A549 (cell line): Measurements from ENCODE around the gene INF2. TPM values are rescaled to one million over a fixed set of nuclear protein-coding genes. Genes with fewer than 3 reads are reported as not detected.

Experiments used
- ATAC-seq, 2 experiments: fragments of 200-7000 bp in 1 of 2; fragments of >200 bp in 1 of 2; cut with Nextera tagmentation in 1 of 2; cut with Tn5 transposase in 1 of 2; 3 replicates each; pipeline versions ENCODE4 v1.8.0 to v1.9.1; 2018 to 2020; ENCODE audit warnings: mild to moderate bottlenecking in 1 of 2, moderate library complexity in 1 of 2
- CTCF ChIA-PET: fragments of 300-600 bp; sonication (Branson Sonifier 250); formaldehyde crosslinking; extraction: SDS; loops from one replicate; lab custom pipeline; 2021; ENCODE audit warnings: antibody characterized with exemption, inconsistent platforms; lab: Yijun Ruan, JAX
- POLR2A ChIA-PET: fragments of 350-600 bp; formaldehyde crosslinking; extraction: SDS; loops from one replicate; lab custom pipeline; 2021; ENCODE audit warnings: antibody characterized with exemption, inconsistent platforms; lab: Yijun Ruan, JAX
- DNase-seq, 2 experiments: peaks; one replicate each; pipeline versions ENCODE4 v3.0.0 to v3.0.0-alpha.2; 2011 to 2016; ENCODE audit warnings: low read depth in 1 of 2, low spot score in 1 of 2
- FAIRE-seq: peaks from 2 replicates; lab custom pipeline; 2011; peaks lifted over from hg19 to GRCh38; lab: Jason Lieb, UNC
- H3K27ac ChIP-seq, 2 experiments: fragments of >200 bp; sonication (Bioruptor Twin); formaldehyde crosslinking; 3 replicates each; pipeline ENCODE4 v1.5.1; 2016 to 2017
- H3K4me1 ChIP-seq: fragments of >200 bp; sonication (Bioruptor Twin); formaldehyde crosslinking; 3 replicates; pipeline ENCODE4 v1.6.1; 2016
- H3K4me2 ChIP-seq: fragments of >200 bp; sonication (Bioruptor Twin); formaldehyde crosslinking; 3 replicates; pipeline ENCODE4 v1.6.1; 2016
- H3K4me3 ChIP-seq: fragments of >200 bp; sonication (Bioruptor Twin); formaldehyde crosslinking; 3 replicates; pipeline ENCODE4 v1.5.1; 2016
- H3K9me3 ChIP-seq: fragments of >200 bp; sonication (Bioruptor Twin); formaldehyde crosslinking; 3 replicates; pipeline ENCODE4 v1.6.1; 2016
- BHLHE40 ChIP-seq: IDR thresholded peaks from 2 replicates; pipeline ENCODE4 v1.6.1; 2012; ENCODE audit warnings: low read depth, low read length, inconsistent platforms
- CBX2 ChIP-seq: fragments of 200-600 bp; sonication (generic); IDR thresholded peaks from 2 replicates; pipeline ENCODE4 v1.6.1; 2016; ENCODE audit warnings: low read depth, mild to moderate bottlenecking, borderline replicate concordance
- CHD2 ChIP-seq: fragments of 150-350 bp; IDR thresholded peaks from 2 replicates; pipeline ENCODE4 v1.6.1; 2014; ENCODE audit warnings: low read length; ENCODE audit not compliant: partially characterized antibody
- CHD4 ChIP-seq: fragments of 200-600 bp; sonication (generic); IDR thresholded peaks from 2 replicates; pipeline ENCODE4 v1.6.1; 2016; ENCODE audit warnings: antibody characterized with exemption, mild to moderate bottlenecking, borderline replicate concordance
- E2F6 ChIP-seq: IDR thresholded peaks from 2 replicates; pipeline ENCODE4 v1.6.1; 2012; ENCODE audit warnings: low read depth, borderline replicate concordance
- EHMT2 ChIP-seq: fragments of 200-600 bp; sonication (generic); IDR thresholded peaks from 2 replicates; pipeline ENCODE4 v1.6.1; 2016; ENCODE audit warnings: antibody characterized with exemption, low read depth, mild to moderate bottlenecking, moderate library complexity
- GATA3 ChIP-seq: IDR thresholded peaks from 2 replicates; pipeline ENCODE4 v1.6.1; 2012; ENCODE audit warnings: borderline replicate concordance
- HOXA7 ChIP-seq: fragments of 250-450 bp; sonication (Bioruptor Pico); IDR thresholded peaks from 2 replicates; pipeline ENCODE4 v1.5.0; 2020; ENCODE audit warnings: mild to moderate bottlenecking, moderate library complexity
- HOXB13 ChIP-seq: fragments of 250-450 bp; sonication (Bioruptor Pico); IDR thresholded peaks from 2 replicates; pipeline ENCODE4 v1.5.0; 2020; ENCODE audit warnings: low read depth, mild to moderate bottlenecking, moderate library complexity
- HOXB5 ChIP-seq: fragments of 250-450 bp; sonication (Bioruptor Pico); IDR thresholded peaks from 2 replicates; pipeline ENCODE4 v1.5.0; 2020; ENCODE audit warnings: mild to moderate bottlenecking, moderate library complexity
- JUNB ChIP-seq: fragments of >200 bp; sonication (Bioruptor Twin); formaldehyde crosslinking; IDR thresholded peaks from 2 replicates; pipeline ENCODE4 v1.6.1; 2016
- KDM1A ChIP-seq: fragments of 200-600 bp; sonication (generic); IDR thresholded peaks from 2 replicates; pipeline ENCODE4 v1.6.1; 2016; ENCODE audit warnings: low read depth, mild to moderate bottlenecking
- KDM5A ChIP-seq: fragments of 200-600 bp; sonication (generic); IDR thresholded peaks from 2 replicates; pipeline ENCODE4 v1.6.1; 2016; ENCODE audit warnings: antibody characterized with exemption, mild to moderate bottlenecking
- MYC ChIP-seq: IDR thresholded peaks from 2 replicates; pipeline ENCODE4 v1.6.1; 2012; ENCODE audit warnings: mild to moderate bottlenecking, inconsistent platforms, low read length, improper control_type of control experiment, borderline replicate concordance
- NPAS2 ChIP-seq: fragments of 250-450 bp; sonication (Bioruptor Pico); IDR thresholded peaks from 2 replicates; pipeline ENCODE4 v1.8.0; 2022; ENCODE audit warnings: mild to moderate bottlenecking, moderate library complexity, borderline replicate concordance
- NR3C1 ChIP-seq: fragments of >200 bp; sonication (Bioruptor Twin); formaldehyde crosslinking; IDR thresholded peaks from 3 replicates; pipeline ENCODE4 v1.6.1; 2017
- PHF8 ChIP-seq: fragments of 200-600 bp; sonication (generic); IDR thresholded peaks from 2 replicates; pipeline ENCODE4 v1.6.1; 2016; ENCODE audit warnings: low read depth, mild to moderate bottlenecking, antibody characterized with exemption, moderate library complexity, borderline replicate concordance
- POLR2AphosphoS2 ChIP-seq: conservative IDR thresholded peaks from 2 replicates; pipeline ENCODE4 v1.6.1; 2012; ENCODE audit warnings: low read length, improper control_type of control experiment, inconsistent platforms
- RCOR1 ChIP-seq: fragments of 150-350 bp; IDR thresholded peaks from 2 replicates; pipeline ENCODE4 v1.6.1; 2014; ENCODE audit warnings: antibody characterized with exemption, low read length, low read depth
- REST ChIP-seq: fragments of 200-600 bp; sonication (generic); IDR thresholded peaks from 2 replicates; pipeline ENCODE4 v1.6.1; 2016; ENCODE audit warnings: antibody characterized with exemption, mild to moderate bottlenecking, moderate library complexity
- RNF2 ChIP-seq: fragments of 200-600 bp; sonication (generic); IDR thresholded peaks from 2 replicates; pipeline ENCODE4 v1.6.1; 2016; ENCODE audit warnings: low read depth, mild to moderate bottlenecking, antibody characterized with exemption, moderate library complexity, borderline replicate concordance
- TFCP2L1 ChIP-seq: fragments of 250-450 bp; sonication (Bioruptor Pico); IDR thresholded peaks from 2 replicates; pipeline ENCODE4 v1.5.0; 2021; ENCODE audit warnings: mild to moderate bottlenecking
- TP53 ChIP-seq: fragments of 250-450 bp; sonication (Bioruptor Pico); IDR thresholded peaks from 2 replicates; pipeline ENCODE4 v1.5.0; 2021; ENCODE audit warnings: mild to moderate bottlenecking, moderate library complexity
- ZFP36 ChIP-seq: fragments of 450-650 bp; IDR thresholded peaks from 2 replicates; pipeline ENCODE4 v1.6.1; 2014; ENCODE audit warnings: borderline replicate concordance; ENCODE audit not compliant: partially characterized antibody
- ZNF302 ChIP-seq: fragments of 250-450 bp; sonication (Bioruptor Pico); IDR thresholded peaks from 2 replicates; pipeline ENCODE4 v1.9.0; 2021; ENCODE audit warnings: inconsistent platforms, mild to moderate bottlenecking, moderate library complexity
- WGBS: methylation state at CpG from one replicate; pipeline ENCODE4 v1.1.6; 2017; ENCODE audit errors: missing lambda C conversion rate; 5-methylcytosine and 5-hydroxymethylcytosine counted together
- polyA plus RNA-seq, 4 experiments: library from polyadenylated mRNA; depleted of rRNA in 3 of 4; stranded (reverse); fragments of >200 nt; fragmentation: RNase III in 1 of 4; extraction: RNeasy Plus Mini Kit Qiagen cat#74134 plus additional on column Dnase treatment in 1 of 4; gene quantifications; 2 replicates in 3 of 4; 3 replicates in 1 of 4; pipeline ENCODE4 v1.2.3, GENCODE V29; 2011 to 2017
- TF ChIP-seq, protein P1 (sequence below): fragments of 250-450 bp; sonication (Bioruptor Pico); IDR thresholded peaks from 2 replicates; pipeline ENCODE4 v1.5.0; 2020; ENCODE audit warnings: low read depth, mild to moderate bottlenecking, moderate library complexity

INF2 gene
- polyA plus RNA-seq, 2 of the 4 experiments (the other 2 are of a cell fraction), result 24.7 to 71.2 TPM

DNA sequence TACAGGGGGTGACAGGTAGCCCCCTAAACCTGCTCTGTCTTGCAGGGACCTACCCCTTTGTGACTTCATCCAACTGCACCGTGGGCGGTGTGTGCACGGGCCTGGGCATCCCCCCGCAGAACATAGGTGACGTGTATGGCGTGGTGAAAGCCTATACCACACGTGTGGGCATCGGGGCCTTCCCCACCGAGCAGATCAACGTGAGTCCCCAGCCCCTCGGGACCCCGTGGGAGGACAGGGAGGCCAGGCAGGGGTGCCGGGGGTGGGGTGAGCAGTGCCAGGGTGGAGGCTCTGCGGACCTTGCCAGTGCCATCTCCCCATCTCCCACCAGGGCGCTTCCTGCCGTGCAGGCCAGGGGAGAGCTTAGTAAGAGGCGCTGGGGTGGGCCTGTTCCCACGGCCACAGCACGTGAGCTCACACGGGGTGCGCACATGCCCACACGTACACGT lies 52.4 kb downstream of the INF2 start:
- ATAC-seq, result no peak
- Histone ChIP-seq H3K4me1 (no peaks in the 10 kb centered on the region), H3K4me3 (no peak overlapping the region), H3K4me2 (no peak overlapping the region), H3K9me3 (no peaks in the 10 kb centered on the region), H3K27ac (no peak overlapping the region)
- DNase-seq, result no peak
- TF ChIP-seq TFCP2L1 (CRISPR knock-in tag) (no peak), KDM1A (no peak), PHF8 (no peak), EHMT2 (no peak), RNF2 (no peak), CBX2 (no peak), KDM5A (no peak), JUNB (no peak), GATA3 (no peak), ZFP36 (no peak), RCOR1 (no peak), BHLHE40 (no peak), HOXA7 (no peak), TP53 (no peak), CHD4 (no peak), POLR2AphosphoS2 (no peak), E2F6 (no peak)
- TF ChIP-seq, protein P1, sequence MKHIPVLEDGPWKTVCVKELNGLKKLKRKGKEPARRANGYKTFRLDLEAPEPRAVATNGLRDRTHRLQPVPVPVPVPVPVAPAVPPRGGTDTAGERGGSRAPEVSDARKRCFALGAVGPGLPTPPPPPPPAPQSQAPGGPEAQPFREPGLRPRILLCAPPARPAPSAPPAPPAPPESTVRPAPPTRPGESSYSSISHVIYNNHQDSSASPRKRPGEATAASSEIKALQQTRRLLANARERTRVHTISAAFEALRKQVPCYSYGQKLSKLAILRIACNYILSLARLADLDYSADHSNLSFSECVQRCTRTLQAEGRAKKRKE, result no peak
- ChIA-PET POLR2A (no interaction called here), CTCF (interaction anchor here (1.0 to 2.1 kb wide), 6 partner anchors 11 to 76 kb away, joined by 3 to 10 read pairs (median 6); partner anchors contain the start of genes ADSS1 and SIVA1)
- no peak for FAIRE-seq
- WGBS, result 88% methylated on average over 17 of the region's 23 CpGs

DNA sequence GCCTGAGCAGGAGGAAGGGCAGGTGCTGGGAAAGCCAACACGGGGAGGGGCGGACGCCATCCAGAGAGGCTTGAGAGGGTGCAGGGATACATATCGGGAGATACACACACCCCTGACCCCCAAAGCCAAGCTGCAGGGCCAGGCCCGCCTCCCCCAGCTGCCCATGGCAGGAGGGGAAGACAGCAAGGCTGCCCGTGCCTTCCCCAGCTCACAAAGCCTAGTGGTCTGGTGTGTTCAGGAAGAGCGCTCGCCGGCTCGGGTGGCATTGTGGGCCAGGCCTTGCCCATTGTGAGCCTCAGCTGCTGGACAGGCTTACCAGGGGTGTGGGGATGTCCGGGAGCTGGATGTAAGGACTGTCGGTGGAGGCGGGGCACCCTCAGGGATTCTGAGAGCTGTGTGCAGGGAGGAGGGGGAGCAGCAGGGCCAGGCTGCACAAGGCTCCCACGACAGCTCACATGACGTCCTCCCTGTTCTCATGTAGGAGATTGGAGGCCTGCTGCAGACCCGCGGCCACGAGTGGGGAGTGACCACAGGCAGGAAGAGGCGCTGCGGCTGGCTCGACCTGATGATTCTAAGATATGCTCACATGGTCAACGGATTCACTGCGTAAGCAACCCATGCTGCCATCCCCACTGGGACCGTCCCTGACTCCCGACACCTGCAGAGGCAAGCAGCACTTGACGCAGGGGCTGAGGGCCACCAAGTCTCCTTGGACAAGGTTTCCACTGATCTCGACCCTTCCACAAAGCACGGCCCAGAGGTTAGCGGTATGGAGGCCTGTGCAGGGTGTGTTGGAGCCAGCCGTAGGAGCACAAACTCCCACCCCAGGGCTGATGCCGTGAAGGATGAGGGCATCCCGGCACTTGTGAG lies 53.4 kb downstream of the INF2 start:
- ATAC-seq (no peak), DNase-seq (no peak), FAIRE-seq (no peak)
- Histone ChIP-seq H3K27ac (no peak overlapping the region), H3K9me3 (no peaks in the 10 kb centered on the region), H3K4me3 (no peak overlapping the region), H3K4me1 (no peaks in the 10 kb centered on the region), H3K4me2 (no peak overlapping the region)
- 92% methylated on average over 31 of the region's 32 CpGs for WGBS
- ChIA-PET CTCF (interaction anchor here (1.0 to 2.1 kb wide), 6 partner anchors 11 to 77 kb away, joined by 3 to 10 read pairs (median 6); partner anchors contain the start of genes ADSS1 and SIVA1), POLR2A (no interaction called here)
- no peak for TF ChIP-seq REST
- TF ChIP-seq HOXB5 (CRISPR knock-in tag), result no peak
- no peak for TF ChIP-seq HOXB13 (CRISPR knock-in tag)
- TF ChIP-seq NR3C1, result no peak
- no peak for TF ChIP-seq GATA3
- TF ChIP-seq JUNB, result no peak
- TF ChIP-seq RCOR1, result no peak
- no peak for TF ChIP-seq CHD2
- TF ChIP-seq NPAS2, result no peak
- no peak for TF ChIP-seq PHF8
- TF ChIP-seq POLR2AphosphoS2, result no peak
- TF ChIP-seq CBX2, result no peak
- TF ChIP-seq MYC, result no peak
- no peak for TF ChIP-seq ZNF302 (CRISPR knock-in tag)
